IMR-90 (cell line): ENCODE data around the gene WDR70. TPM values are rescaled to one million over a fixed set of nuclear protein-coding genes. Genes with fewer than 3 reads are reported as not detected.
A peak's percentile ranks its signal among the peaks of the same experiment; 100 is the strongest.

Experiments
- ATAC-seq: fragments of 200-7000 bp; cut with Tn5 transposase; 2 replicates; pipeline ENCODE4 v1.9.1; 2020; ENCODE audit warnings: low read depth, mild to moderate bottlenecking, moderate library complexity
- BruUV-seq: library from RNA; stranded (reverse); fragments of 400-500 nt; replicated peaks from 2 replicates; lab custom pipeline; 2021; lab: Mats Ljungman, UMichigan
- CTCF ChIA-PET: fragments of 300-600 bp; formaldehyde crosslinking; extraction: SDS; loops from one replicate; lab custom pipeline; 2021; ENCODE audit warnings: antibody characterized with exemption; lab: Yijun Ruan, JAX
- POLR2A ChIA-PET: fragments of 300-600 bp; sonication (Branson Sonifier 250); formaldehyde crosslinking; loops from one replicate; lab custom pipeline; 2022; ENCODE audit warnings: antibody characterized with exemption; ENCODE audit not compliant: unreplicated experiment; lab: Charles Lee
- DNase-seq: peaks from one replicate; pipeline ENCODE4 v3.0.0; 2013
- H2AFZ ChIP-seq: replicated peaks from 2 replicates; pipeline ENCODE3; 2013; ENCODE audit warnings: low read length, mild to moderate bottlenecking; ENCODE audit not compliant: poor library complexity
- H2AK5ac ChIP-seq: 2 replicates; pipeline ENCODE4 v1.6.1; 2013; ENCODE audit warnings: low read depth, low read length, inconsistent platforms
- H2AK9ac ChIP-seq: replicated peaks from 2 replicates; pipeline ENCODE3; 2013; ENCODE audit warnings: mild to moderate bottlenecking, low read depth, low read length, moderate library complexity; ENCODE audit not compliant: poor library complexity
- H2BK120ac ChIP-seq: 2 replicates; pipeline ENCODE4 v1.6.1; 2013; ENCODE audit warnings: low read depth, low read length, inconsistent platforms
- H2BK15ac ChIP-seq: 3 replicates; pipeline ENCODE4 v1.6.1; 2013; ENCODE audit warnings: low read depth, low read length, inconsistent platforms
- H2BK20ac ChIP-seq: 2 replicates; pipeline ENCODE4 v1.6.1; 2013; ENCODE audit warnings: low read depth, mild to moderate bottlenecking, inconsistent platforms, low read length, moderate library complexity
- H2BK5ac ChIP-seq: 2 replicates; pipeline ENCODE4 v1.6.1; 2013; ENCODE audit warnings: mild to moderate bottlenecking, low read depth, low read length, inconsistent platforms; ENCODE audit not compliant: poor library complexity, severe bottlenecking
- H3K14ac ChIP-seq: replicated peaks from 2 replicates; pipeline ENCODE4 v1.6.1; 2013; ENCODE audit warnings: low read depth, low read length, inconsistent platforms
- H3K18ac ChIP-seq: 2 replicates; pipeline ENCODE4 v1.6.1; 2013; ENCODE audit warnings: low read depth, low read length, control low read depth
- H3K23ac ChIP-seq: 2 replicates; pipeline ENCODE4 v1.6.1; 2013; ENCODE audit warnings: low read depth, low read length, inconsistent platforms
- H3K27ac ChIP-seq: 2 replicates; pipeline ENCODE4 v1.5.1; 2013; ENCODE audit warnings: mild to moderate bottlenecking, control low read depth, low read length; ENCODE audit not compliant: insufficient read depth
- H3K27me3 ChIP-seq: 2 replicates; pipeline ENCODE4 v1.6.1; 2013; ENCODE audit warnings: low read length; ENCODE audit not compliant: control insufficient read depth, insufficient read depth
- H3K36me3 ChIP-seq: 2 replicates; pipeline ENCODE4 v1.6.1; 2013; ENCODE audit warnings: low read length, mixed read lengths; ENCODE audit not compliant: control insufficient read depth, insufficient read depth
- H3K4ac ChIP-seq: 2 replicates; pipeline ENCODE4 v1.6.1; 2013; ENCODE audit warnings: low read depth, low read length, inconsistent platforms
- H3K4me1 ChIP-seq: 2 replicates; pipeline ENCODE4 v1.6.1; 2013; ENCODE audit warnings: low read length, mixed read lengths; ENCODE audit not compliant: control insufficient read depth, insufficient read depth
- H3K4me2 ChIP-seq: 2 replicates; pipeline ENCODE4 v1.6.1; 2013; ENCODE audit warnings: low read depth, mild to moderate bottlenecking, control low read depth, low read length, moderate library complexity
- H3K4me3 ChIP-seq: 2 replicates; pipeline ENCODE4 v1.5.1; 2013; ENCODE audit warnings: low read depth, mild to moderate bottlenecking, control low read depth, low read length, moderate library complexity; ENCODE audit not compliant: insufficient read depth
- H3K56ac ChIP-seq: 2 replicates; pipeline ENCODE4 v1.6.1; 2013; ENCODE audit warnings: low read length, inconsistent platforms; ENCODE audit not compliant: insufficient read depth; ENCODE audit errors: extremely low read depth
- H3K79me1 ChIP-seq, 2 experiments: 2 replicates each; pipeline ENCODE4 v1.6.1; 2013; ENCODE audit warnings: low read length in 2 of 2, inconsistent platforms in 1 of 2, low read depth in 1 of 2
- H3K9ac ChIP-seq: 2 replicates; pipeline ENCODE4 v1.6.1; 2013; ENCODE audit warnings: low read depth, low read length, control low read depth
- H3K9me1 ChIP-seq: 2 replicates; pipeline ENCODE4 v1.6.1; 2013; ENCODE audit warnings: low read length, inconsistent platforms; ENCODE audit not compliant: insufficient read depth
- H3K9me3 ChIP-seq: 2 replicates; pipeline ENCODE4 v1.6.1; 2013; ENCODE audit warnings: low read length; ENCODE audit not compliant: control insufficient read depth, insufficient read depth
- H4K20me1 ChIP-seq: 2 replicates; pipeline ENCODE4 v1.6.1; 2013; ENCODE audit warnings: low read length, inconsistent platforms; ENCODE audit not compliant: insufficient read depth
- H4K5ac ChIP-seq: 2 replicates; pipeline ENCODE4 v1.6.1; 2013; ENCODE audit warnings: mild to moderate bottlenecking, low read depth, low read length, control low read depth
- H4K8ac ChIP-seq, 2 experiments: 2 replicates each; pipeline ENCODE4 v1.6.1; 2013; ENCODE audit warnings: low read depth in 2 of 2, low read length in 2 of 2, control low read depth in 1 of 2, inconsistent platforms in 1 of 2
- H4K91ac ChIP-seq: 2 replicates; pipeline ENCODE4 v1.6.1; 2013; ENCODE audit warnings: low read depth, low read length, inconsistent platforms; ENCODE audit not compliant: insufficient read depth
- BHLHE40 ChIP-seq: fragments of 150-350 bp; IDR thresholded peaks from 2 replicates; pipeline ENCODE4 v1.6.1; 2016; ENCODE audit warnings: mild to moderate bottlenecking, low read depth, low read length
- CTCF ChIP-seq: conservative IDR thresholded peaks from 2 replicates; pipeline ENCODE4 v1.5.1; 2012; ENCODE audit warnings: mild to moderate bottlenecking, low read depth, low read length, improper control_type of control experiment
- FOS ChIP-seq: fragments of 150-350 bp; IDR thresholded peaks from 2 replicates; pipeline ENCODE4 v1.6.1; 2016; ENCODE audit warnings: low read depth, low read length
- MAFK ChIP-seq: IDR thresholded peaks from 2 replicates; pipeline ENCODE4 v1.6.1; 2012; ENCODE audit warnings: low read depth, low read length, improper control_type of control experiment
- NFE2L2 ChIP-seq: fragments of 150-350 bp; IDR thresholded peaks from 2 replicates; pipeline ENCODE4 v1.6.1; 2016; ENCODE audit warnings: low read depth, mild to moderate bottlenecking, low read length
- RAD21 ChIP-seq: IDR thresholded peaks from 2 replicates; pipeline ENCODE4 v1.6.1; 2012; ENCODE audit warnings: low read length, improper control_type of control experiment
- RCOR1 ChIP-seq: IDR thresholded peaks from 2 replicates; pipeline ENCODE4 v1.6.1; 2012; ENCODE audit warnings: mild to moderate bottlenecking, low read length, improper control_type of control experiment; ENCODE audit not compliant: insufficient replicate concordance
- RFX5 ChIP-seq: IDR thresholded peaks from 2 replicates; pipeline ENCODE4 v1.8.0; 2012; ENCODE audit warnings: low read depth, mild to moderate bottlenecking, low read length, moderate library complexity
- WGBS, 2 experiments: methylation state at CpG; one replicate each; pipeline versions ENCODE4 v1.1.5 to v1.1.7; 2013; ENCODE audit warnings: missing lambda C conversion rate in 2 of 2; ENCODE audit not compliant: insufficient read length in 1 of 2; ENCODE audit errors: extremely low coverage in 2 of 2; 5-methylcytosine and 5-hydroxymethylcytosine counted together
- dilution Hi-C: fragments of 300-500 bp; cut with HindIII; formaldehyde crosslinking; loops from one replicate; pipeline ENCODE4 v1.14.3; 2018; ENCODE audit warnings: low sequenced_read_pairs; ENCODE audit not compliant: unreplicated experiment
- in situ Hi-C: fragments of 300-500 bp; cut with MboI; formaldehyde crosslinking; loops from 3 replicates; pipeline ENCODE4 v1.14.3; 2019; ENCODE audit warnings: low sequenced_read_pairs, inconsistent platforms, mixed read lengths
- intact Hi-C: fragments of 100-400 bp; cut with micrococcal nuclease; formaldehyde crosslinking; loops from 2 replicates; pipeline ENCODE4 v1.10.0; 2022
- polyA plus RNA-seq, 3 experiments: library from polyadenylated mRNA; depleted of rRNA; stranded (reverse); fragments of >200 nt; gene quantifications; 2 replicates each; pipeline ENCODE4 v1.2.3, GENCODE V29; 2012; ENCODE audit warnings: low replicate concordance in 1 of 3
- total RNA-seq: library from RNA; depleted of rRNA; stranded (reverse); fragments of >200 nt; gene quantifications from 2 replicates; pipeline ENCODE4 v1.2.3, GENCODE V29; 2012
- TF ChIP-seq, protein P1 (sequence below): fragments of 150-350 bp; IDR thresholded peaks from 2 replicates; pipeline ENCODE4 v1.6.1; 2016; ENCODE audit warnings: low read depth, mild to moderate bottlenecking, low read length, moderate library complexity, borderline replicate concordance

Gene WDR70
- total and polyA plus RNA-seq, 2 of the 4 experiments (the other 2 are of a cell fraction): 16.7 to 29.9 TPM

DNA sequence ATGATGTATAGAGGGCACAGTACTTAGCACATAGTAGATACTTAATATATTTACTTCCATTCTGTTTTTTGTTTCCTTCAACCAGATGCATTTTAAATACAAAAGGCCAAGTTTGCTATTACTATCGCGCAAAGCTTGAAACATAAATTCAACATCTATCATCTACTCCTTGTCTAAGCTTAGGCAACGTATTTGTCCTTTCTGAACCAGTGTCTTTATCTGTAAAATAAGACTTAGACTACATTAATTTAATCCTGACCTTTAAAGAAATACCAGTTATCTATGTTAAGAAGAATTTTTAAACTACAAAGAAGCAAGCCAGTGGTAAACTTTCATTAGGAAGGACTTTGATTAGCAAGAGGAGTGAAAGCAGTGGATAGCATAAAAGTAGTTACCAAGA is 173.0 kb downstream of the WDR70 start:
- Histone ChIP-seq H3K18ac (no peak overlapping the region), H2BK120ac (no peak overlapping the region), H2AK5ac (no peak overlapping the region), H3K36me3 (no peaks in the 10 kb centered on the region), H2BK20ac (no peak overlapping the region), H4K5ac (no peak overlapping the region), H2AFZ (no peak overlapping the region), H3K56ac (no peak overlapping the region), H3K27ac (no peak overlapping the region), H3K9me3 (no peaks in the 10 kb centered on the region), H2BK15ac (no peak overlapping the region), H3K9me1 (no peaks in the 10 kb centered on the region), H2AK9ac (no peak overlapping the region), H3K79me1 (peaks cover under 1 to 13% of the 10 kb centered on the region in 2 experiments; a peak in 1 of 4 replicates), H3K14ac (no peak overlapping the region), H3K9ac (no peak overlapping the region), H3K4me3 (no peak overlapping the region), H3K27me3 (no peaks in the 10 kb centered on the region), H4K91ac (no peak overlapping the region), H3K23ac (no peak overlapping the region), H2BK5ac (peak overlapping the region; percentile 31), H3K4me1 (peaks cover 7% of the 10 kb centered on the region; the same call in 1 of the 2 replicates), H4K8ac (no peak overlapping the region), H3K4me2 (no peak overlapping the region), H3K4ac (no peak overlapping the region), H4K20me1 (no peaks in the 10 kb centered on the region)
- ChIA-PET POLR2A (no interaction called here), CTCF (no interaction called here)
- intact Hi-C loops (no loop called here), in situ Hi-C loops (no loop called here), dilution Hi-C loops (no loop called here)
- 20% methylated on average over 1 of the region's 3 CpGs; no CpG with 5 or more reads in 1 of the 2 experiments for WGBS, 2 experiments
- BruUV-seq: no TSS peak
- no peak for TF ChIP-seq FOS
- TF ChIP-seq MAFK: no peak
- TF ChIP-seq RAD21: no peak
- TF ChIP-seq, protein P1, sequence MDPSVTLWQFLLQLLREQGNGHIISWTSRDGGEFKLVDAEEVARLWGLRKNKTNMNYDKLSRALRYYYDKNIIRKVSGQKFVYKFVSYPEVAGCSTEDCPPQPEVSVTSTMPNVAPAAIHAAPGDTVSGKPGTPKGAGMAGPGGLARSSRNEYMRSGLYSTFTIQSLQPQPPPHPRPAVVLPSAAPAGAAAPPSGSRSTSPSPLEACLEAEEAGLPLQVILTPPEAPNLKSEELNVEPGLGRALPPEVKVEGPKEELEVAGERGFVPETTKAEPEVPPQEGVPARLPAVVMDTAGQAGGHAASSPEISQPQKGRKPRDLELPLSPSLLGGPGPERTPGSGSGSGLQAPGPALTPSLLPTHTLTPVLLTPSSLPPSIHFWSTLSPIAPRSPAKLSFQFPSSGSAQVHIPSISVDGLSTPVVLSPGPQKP: no peak
- TF ChIP-seq BHLHE40: no peak
- no peak for TF ChIP-seq RFX5
- no peak for TF ChIP-seq CTCF
- TF ChIP-seq RCOR1: no peak
- no peak for TF ChIP-seq NFE2L2
- ATAC-seq: no peak; the same call in 1 of the 2 replicates
- DNase-seq: no peak
